ENCODE measurements around the gene CCDC142.

Gene CCDC142

GRCh38 chr2:74505448-74506246 is 22.8 kb upstream of the CCDC142 start:
- TF ChIP-seq TAF1 (IDR thresholded peaks at IDR 0.05; ENCODE audit: borderline replicate concordance, insufficient read depth, low read length) (no peak), SIN3A (IDR thresholded peaks at IDR 0.05; ENCODE audit: borderline replicate concordance, insufficient read depth, low read length) (no peak), FOXP2 (optimal IDR thresholded peaks at IDR 0.05; ENCODE audit: borderline replicate concordance, extremely low read depth, extremely low read length, insufficient read depth) (no peak), REST (IDR thresholded peaks at IDR 0.05; ENCODE audit: insufficient read depth in 1 of 2, low read depth in 2 of 2, low read length in 2 of 2) (no peak), POLR2AphosphoS5 (IDR thresholded peaks at IDR 0.05; ENCODE audit: low read depth, low read length) (no peak)

- TF ChIP-seq FOXP2 (optimal IDR thresholded peaks at IDR 0.05; ENCODE audit: borderline replicate concordance, extremely low read depth, extremely low read length, insufficient read depth), result no peak
- no peak for TF ChIP-seq TAF1 (IDR thresholded peaks at IDR 0.05; ENCODE audit: borderline replicate concordance, insufficient read depth, low read length)
- no peak for TF ChIP-seq REST (IDR thresholded peaks at IDR 0.05; ENCODE audit: insufficient read depth in 1 of 2, low read depth in 2 of 2, low read length in 2 of 2)
- no peak for TF ChIP-seq SIN3A (IDR thresholded peaks at IDR 0.05; ENCODE audit: borderline replicate concordance, insufficient read depth, low read length)
- TF ChIP-seq POLR2AphosphoS5 (IDR thresholded peaks at IDR 0.05; ENCODE audit: low read depth, low read length), result no peak
Measured at GRCh38 chr2:74504591-74504990, 21.8 kb upstream of the CCDC142 start.

DNA sequence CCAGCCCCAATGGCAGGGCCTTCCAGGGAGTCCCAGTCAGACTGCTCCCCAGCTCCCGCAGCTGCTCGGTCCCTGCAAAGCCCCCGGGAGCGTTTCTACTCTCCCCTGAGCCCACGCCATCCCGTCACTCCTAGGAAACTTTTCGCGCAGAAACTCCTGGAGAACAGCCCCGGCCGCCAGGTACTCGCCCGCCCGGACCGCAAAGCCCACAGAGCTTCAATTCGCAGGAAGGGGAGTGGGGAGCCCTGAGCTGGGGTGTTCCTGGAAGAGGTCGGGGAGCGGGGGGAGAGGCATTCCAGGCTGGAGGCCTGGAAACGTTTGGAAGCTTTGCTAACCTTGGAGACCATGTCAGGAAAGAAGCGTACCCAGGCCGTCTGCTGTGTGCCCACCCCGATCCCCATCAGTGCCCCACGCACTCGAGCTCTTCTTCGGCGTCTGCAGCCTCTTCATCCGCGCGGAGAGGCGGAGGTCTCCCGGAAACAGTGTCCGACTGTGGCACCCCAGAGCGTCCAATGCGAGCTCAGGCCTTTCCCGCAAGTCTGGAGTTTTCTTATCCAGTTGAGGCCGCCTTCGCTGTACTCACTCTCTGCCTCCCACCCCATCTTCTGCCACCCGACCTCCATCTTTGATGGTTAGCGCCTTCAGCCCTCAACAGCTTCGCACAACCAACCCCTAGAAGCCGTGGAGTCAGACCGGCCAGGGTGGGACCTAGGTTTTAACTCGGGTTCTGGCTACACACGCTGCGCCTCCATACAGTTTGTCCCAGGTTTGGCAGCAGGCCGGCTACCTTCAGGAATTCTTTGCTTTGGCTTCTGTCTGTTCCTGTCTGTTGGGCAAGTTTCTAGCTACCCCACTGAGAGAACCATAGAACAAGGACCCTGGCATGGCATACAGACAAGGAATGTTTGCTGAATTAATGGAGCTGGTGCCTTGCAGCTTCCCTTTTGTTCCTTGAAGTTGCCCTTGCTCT is 21.0 kb upstream of the CCDC142 start:
- TF ChIP-seq TAF1 (IDR thresholded peaks at IDR 0.05; ENCODE audit: borderline replicate concordance, insufficient read depth, low read length) (no peak), POLR2AphosphoS5 (IDR thresholded peaks at IDR 0.05; ENCODE audit: low read depth, low read length) (no peak), REST (IDR thresholded peaks at IDR 0.05; ENCODE audit: insufficient read depth in 1 of 2, low read depth in 2 of 2, low read length in 2 of 2) (no peak), FOXP2 (optimal IDR thresholded peaks at IDR 0.05; ENCODE audit: borderline replicate concordance, extremely low read depth, extremely low read length, insufficient read depth) (no peak), SIN3A (IDR thresholded peaks at IDR 0.05; ENCODE audit: borderline replicate concordance, insufficient read depth, low read length) (no peak)

GRCh38 chr2:74502720-74503505 is 20.1 kb upstream of the CCDC142 start:
- TF ChIP-seq POLR2AphosphoS5 (IDR thresholded peaks at IDR 0.05; ENCODE audit: low read depth, low read length) (no peak), FOXP2 (optimal IDR thresholded peaks at IDR 0.05; ENCODE audit: borderline replicate concordance, extremely low read depth, extremely low read length, insufficient read depth) (no peak), TAF1 (IDR thresholded peaks at IDR 0.05; ENCODE audit: borderline replicate concordance, insufficient read depth, low read length) (no peak), REST (IDR thresholded peaks at IDR 0.05; ENCODE audit: insufficient read depth in 1 of 2, low read depth in 2 of 2, low read length in 2 of 2) (no peak), SIN3A (IDR thresholded peaks at IDR 0.05; ENCODE audit: borderline replicate concordance, insufficient read depth, low read length) (no peak)

Measured in PFSK-1 (cell line).